NCI-H526 treated with DMSO at 0.1 percent for 48 hours (cell line): ENCODE results near the gene BRD3.
"Not testable (repeated sequence)": the region's sequence is repeated elsewhere in the genome, so short reads cannot be mapped to it uniquely, and the experiment has no call there.

Source experiments
- DNase-seq: peaks from one replicate; lab custom pipeline; 2025; lab: John Stamatoyannopoulos, UW

Gene BRD3

DNA sequence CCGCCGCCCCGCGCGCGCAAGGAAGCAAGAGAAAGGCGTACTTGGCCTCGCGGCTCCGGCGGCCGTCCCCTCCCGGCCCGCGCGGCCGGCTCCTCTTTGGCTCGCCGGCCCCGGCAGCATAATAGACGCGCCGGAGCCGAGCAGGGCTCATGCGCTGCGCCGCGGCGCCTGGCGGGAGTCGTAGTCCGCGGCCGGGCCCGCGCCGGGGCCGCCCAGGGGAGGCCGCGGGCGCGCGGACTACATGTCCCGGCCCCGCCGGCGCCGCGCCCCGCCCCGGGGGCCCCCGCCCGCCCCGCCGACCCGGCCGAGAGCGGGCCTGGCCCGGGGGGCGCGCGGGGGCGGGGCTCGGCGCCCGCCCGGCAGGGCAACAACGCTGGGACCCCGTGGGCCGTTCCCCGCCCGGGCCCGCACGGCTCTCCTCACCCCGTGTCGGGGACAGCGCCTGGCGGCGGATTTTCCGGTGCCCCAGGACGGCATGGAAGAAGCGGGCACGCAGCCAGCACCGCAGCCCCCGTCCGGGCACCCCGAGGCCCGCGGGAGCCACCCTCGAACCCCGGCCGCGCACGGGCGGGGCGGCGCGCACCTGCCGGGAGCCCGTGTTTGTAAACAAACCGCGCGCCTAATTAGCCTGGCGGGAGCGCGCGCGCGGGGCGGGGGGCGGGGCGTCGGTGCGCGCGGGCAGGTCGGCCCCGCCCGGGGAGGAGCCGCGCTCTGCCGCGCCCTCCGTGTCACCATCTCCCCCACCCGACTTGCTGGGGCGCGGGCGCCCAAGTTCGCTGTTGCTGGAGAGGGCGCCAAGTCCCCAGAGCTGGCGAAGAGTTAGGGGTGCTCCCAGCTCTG lies at the start of gene BRD3:
Gene BRD3, minus strand, starts transcription at position 123 of the 840 bp plus-strand sequence. CDS start 14,549 bp downstream, outside the sequence.
- peak; percentile 55 for DNase-seq

DNA sequence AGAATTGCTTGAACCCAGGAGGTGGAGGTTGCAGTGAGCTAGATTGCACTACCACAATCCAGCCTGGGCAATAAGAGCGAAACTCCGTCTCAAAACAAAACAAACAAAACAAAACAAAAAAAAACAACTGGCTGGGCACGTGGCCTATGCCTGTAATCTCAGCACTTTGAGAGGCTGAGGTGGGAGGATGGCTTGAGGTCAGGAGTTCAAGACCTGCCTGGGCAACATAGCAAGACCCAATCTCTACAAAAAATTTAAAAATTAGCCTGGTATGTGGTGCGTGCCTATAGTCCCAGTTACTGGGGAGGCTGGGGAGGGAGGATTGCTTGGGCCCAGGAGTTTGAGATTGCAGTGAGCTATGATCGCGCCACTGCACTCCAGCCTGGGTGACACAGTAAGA lies 44.7 kb upstream of the BRD3 start:
- no peak for DNase-seq

DNA sequence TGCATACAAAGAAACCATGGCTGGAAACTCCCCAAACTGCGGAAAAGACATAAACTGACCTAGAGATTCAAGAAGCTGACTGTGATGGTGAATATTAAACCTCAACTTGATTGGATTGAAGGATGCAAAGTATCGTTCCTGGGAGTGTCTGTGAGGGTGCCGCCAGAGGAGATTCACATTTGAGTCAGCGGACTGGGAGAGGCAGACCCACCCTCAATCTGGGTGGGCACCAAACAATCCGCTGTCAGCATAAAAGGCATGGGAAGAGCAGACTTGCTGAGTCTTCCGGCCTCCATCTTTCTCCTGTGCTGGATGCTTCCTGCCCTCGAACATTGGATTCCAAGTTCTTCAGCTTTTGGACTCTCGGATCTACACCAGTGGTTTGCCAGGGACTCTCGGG lies 43.2 kb upstream of the BRD3 start:
- no peak for DNase-seq

GRCh38 chr9:134103391-134103998 lies 35.7 kb upstream of the BRD3 start:
- no peak for DNase-seq

GRCh38 chr9:134101623-134102149 lies 33.9 kb upstream of the BRD3 start:
- DNase-seq: no peak

- DNase-seq: not testable (repeated sequence)
These were observed 33.3 kb upstream of the BRD3 start for GRCh38 chr9:134101133-134101532.

GRCh38 chr9:134100040-134100439 lies 32.2 kb upstream of the BRD3 start:
- no peak for DNase-seq

- no peak for DNase-seq
These were observed 31.4 kb upstream of the BRD3 start for GRCh38 chr9:134099123-134099761.

- no peak for DNase-seq
These were observed 22.1 kb upstream of the BRD3 start for GRCh38 chr9:134089972-134090371.

GRCh38 chr9:134088063-134088725 lies 20.4 kb upstream of the BRD3 start:
- DNase-seq: no peak

GRCh38 chr9:134085674-134086073 lies 17.8 kb upstream of the BRD3 start:
- no peak for DNase-seq

DNA sequence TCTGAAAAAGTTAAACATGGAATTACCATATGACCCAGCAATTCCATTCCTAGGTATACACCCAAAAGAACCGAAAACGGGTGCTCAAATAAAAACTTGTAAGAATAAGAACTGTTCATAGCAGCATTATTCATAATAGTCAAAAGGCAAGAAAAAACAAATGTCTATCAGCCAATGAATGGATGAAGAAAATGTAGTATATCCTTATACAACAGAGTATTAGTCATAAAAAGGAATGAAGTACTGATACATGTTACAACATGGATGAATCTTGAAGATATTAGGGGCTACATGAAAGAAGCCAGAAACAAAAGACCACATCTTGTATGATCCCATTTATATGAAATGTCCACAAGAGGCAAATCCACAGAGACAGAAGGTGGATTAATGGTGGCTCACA lies 15.6 kb upstream of the BRD3 start:
- DNase-seq: no peak

DNA sequence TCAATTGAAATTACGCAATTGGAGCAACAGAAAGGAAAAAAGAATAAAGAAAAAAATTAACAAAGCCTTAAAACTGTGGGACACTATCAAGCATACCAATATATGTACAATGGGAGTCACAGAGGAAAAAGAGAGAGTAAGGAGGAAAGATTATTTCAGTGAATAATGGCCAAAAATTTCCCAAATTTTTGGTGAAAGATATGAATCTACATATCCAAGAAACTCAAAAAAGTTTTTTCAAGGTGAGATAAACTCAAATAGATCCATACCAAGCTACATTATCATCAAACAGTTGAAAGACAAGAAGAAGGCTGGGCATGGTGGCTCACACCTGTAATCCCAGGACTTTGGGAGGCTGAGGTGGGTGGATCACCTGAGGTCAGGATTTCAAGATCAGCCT lies 8.8 kb upstream of the BRD3 start:
- no peak for DNase-seq

DNA sequence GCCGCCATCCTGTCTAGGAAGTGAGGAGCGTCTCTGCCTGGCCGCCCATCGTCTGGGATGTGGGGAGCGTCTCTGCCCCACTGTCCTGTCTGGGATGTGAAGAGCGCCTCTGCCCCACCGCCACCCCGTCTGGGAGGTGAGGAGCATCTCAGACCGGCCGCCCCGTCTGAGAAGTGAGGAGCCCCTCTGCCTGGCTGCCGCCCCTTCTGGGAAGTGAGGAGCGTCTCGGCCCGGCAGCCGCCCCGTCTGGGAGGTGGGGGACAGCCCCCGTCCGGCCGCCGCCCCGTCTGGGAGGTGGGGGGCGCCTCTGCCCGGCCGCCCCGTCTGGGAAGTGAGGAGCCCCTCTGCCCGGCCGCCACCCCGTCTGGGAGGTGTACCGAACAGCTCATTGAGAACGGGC lies 7.9 kb upstream of the BRD3 start:
- DNase-seq: not testable (repeated sequence)

- DNase-seq: no peak
These were observed 5.7 kb upstream of the BRD3 start for GRCh38 chr9:134073500-134073899.

- not testable (repeated sequence) for DNase-seq
These were observed 4.9 kb upstream of the BRD3 start for GRCh38 chr9:134072683-134073082.

- DNase-seq: no peak
These were observed 3.3 kb upstream of the BRD3 start for GRCh38 chr9:134071149-134071548.

DNA sequence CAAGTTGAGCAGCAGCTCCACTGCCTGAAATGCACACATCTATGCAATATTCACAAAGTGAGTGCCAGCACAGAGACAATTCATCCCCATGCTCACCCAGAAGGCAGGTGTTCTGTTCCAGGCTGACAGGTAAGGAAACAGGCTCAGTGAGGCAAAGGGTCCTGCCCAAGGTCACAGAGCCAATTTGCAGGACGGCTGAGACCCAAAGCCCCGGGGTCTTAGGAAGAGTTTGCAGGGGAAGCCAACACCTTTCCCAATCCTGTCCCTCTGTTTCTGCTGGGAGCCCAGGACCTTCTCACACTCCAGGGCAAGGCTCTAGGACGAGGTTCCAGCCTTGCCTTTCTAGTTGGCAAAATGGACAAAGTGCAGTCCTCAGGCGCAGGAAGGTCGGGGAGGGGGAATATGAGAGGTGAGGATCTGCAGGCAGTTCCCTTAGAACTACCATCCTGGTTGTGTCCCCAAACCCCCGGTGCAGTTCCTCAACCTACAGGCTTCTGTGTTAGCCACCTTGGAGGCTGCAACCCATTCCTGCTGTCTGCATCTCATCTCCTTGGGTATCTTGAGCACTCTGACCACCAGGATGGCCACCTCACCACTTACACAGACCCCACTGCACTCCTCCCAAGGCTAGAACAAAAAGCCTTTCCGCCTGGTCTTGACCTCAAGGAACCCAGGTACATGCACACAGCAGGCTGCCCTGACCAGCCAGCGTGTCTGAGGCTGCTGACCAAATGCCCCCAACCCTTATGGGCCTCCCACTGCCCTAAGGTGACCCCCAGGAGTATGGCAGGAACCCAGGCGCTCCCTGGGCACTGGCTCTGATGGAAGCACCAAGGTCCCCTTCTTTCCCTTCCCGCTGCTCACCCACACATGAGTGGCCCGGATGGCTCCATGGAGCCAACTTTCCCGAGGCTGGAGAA lies 1.9 kb upstream of the BRD3 start:
- DNase-seq: no peak

GRCh38 chr9:134068744-134069479 lies 1.1 kb upstream of the BRD3 start:
- no peak for DNase-seq
